ENCODE data around the gene SMURF1. TPM values are rescaled to one million over a fixed set of nuclear protein-coding genes. Genes with fewer than 3 reads are reported as not detected.

SMURF1 gene
- total RNA-seq, 1 donor from 2014 or later, result 9.0 TPM

DNA sequence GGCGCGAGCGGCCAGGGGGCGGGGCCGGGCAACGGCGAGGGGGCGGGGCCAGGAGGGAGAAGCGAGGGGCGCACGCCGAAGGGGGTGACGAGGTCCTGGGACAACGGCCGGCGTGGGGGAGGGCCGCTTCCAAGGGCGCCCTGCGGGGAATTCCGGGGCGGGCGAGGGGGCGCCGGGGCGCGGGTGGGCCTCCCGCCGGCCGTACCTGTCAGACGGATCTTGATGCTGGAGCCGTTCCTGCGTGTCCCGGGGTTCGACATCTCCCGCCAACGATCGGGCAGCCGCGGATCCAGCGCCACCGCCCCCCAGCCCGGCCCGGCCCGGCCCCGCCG is 421 bp downstream of the SMURF1 start:
- peak; percentile 3 for ATAC-seq (ENCODE audit: poor library complexity)
- intact Hi-C loops (cut with DNase I), result no loop called here

DNA sequence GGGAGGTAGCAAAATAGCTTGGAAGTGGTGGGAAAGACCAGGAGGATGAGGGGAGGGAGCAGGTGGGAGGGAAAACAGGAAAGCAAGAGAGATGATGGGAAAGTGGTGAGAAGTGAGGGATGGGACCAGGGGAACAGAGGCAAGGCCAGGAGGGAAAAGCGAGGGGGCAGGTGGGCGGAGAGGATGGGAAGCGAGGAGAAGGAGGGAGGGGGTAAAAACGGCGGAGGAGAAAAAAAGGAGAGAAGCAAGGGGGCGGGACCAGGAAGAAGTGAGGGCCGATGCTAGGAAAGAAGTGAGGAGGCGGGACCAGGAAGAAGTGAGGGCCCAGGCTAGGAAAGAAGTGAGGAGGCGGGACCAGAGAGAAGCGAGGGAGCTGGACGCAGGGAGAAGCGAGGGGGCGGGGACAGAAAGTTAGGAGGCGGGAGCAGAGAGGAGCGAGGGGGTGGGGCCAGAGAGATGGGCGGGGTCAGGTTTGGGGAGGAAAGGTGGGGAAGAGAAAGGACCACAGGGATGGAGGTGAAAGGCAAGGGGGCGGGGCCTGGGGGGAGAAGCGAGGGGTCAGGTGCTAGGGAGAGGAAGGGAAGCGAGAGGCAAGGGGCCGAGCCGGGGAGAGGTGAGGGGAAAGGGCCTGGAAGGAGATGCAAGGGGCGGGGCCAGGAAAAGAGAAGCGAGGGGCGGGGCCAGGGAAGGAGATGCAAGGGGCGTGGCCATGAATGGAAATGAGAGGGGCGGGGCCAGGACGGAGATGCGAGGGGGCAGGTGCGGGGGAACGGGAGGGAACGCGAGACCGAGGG is 984 bp downstream of the SMURF1 start:
- intact Hi-C loops (cut with DNase I), result no loop called here
- peak; percentile 83 for ATAC-seq (ENCODE audit: poor library complexity)
- DNase-seq, result peak; percentile 93

More for the DNA sequence above, 421 bp downstream of the SMURF1 start:
- DNase-seq, result no peak

GRCh38 chr7:99141841-99142726 is 1.8 kb downstream of the SMURF1 start:
- intact Hi-C loops (cut with DNase I), result no loop called here
- peak; percentile 65 for DNase-seq
- peak; percentile 62 for ATAC-seq (ENCODE audit: poor library complexity)

GRCh38 chr7:99141334-99141733 is 2.6 kb downstream of the SMURF1 start:
- ATAC-seq (ENCODE audit: poor library complexity) (no peak), DNase-seq (no peak)
- intact Hi-C loops (cut with DNase I), result no loop called here

GRCh38 chr7:99140813-99141212 is 3.1 kb downstream of the SMURF1 start:
- intact Hi-C loops (cut with DNase I), result no loop called here
- no peak for DNase-seq
- ATAC-seq (ENCODE audit: poor library complexity), result no peak

- no peak for DNase-seq
- no peak for ATAC-seq (ENCODE audit: poor library complexity)
- intact Hi-C loops (cut with DNase I), result no loop called here
Measured at GRCh38 chr7:99139036-99139435, 4.9 kb downstream of the SMURF1 start.

- no peak for ATAC-seq (ENCODE audit: poor library complexity)
- intact Hi-C loops (cut with DNase I), result no loop called here
- no peak for DNase-seq
Measured at GRCh38 chr7:99137411-99138180, 6.3 kb downstream of the SMURF1 start.

- intact Hi-C loops (cut with DNase I), result no loop called here
- DNase-seq (no peak), ATAC-seq (ENCODE audit: poor library complexity) (no peak)
Measured at GRCh38 chr7:99135938-99136337, 8.0 kb downstream of the SMURF1 start.

GRCh38 chr7:99133766-99134564 is 9.9 kb downstream of the SMURF1 start:
- ATAC-seq (ENCODE audit: poor library complexity), result no peak
- intact Hi-C loops (cut with DNase I), result no loop called here
- no peak for DNase-seq

- DNase-seq, result no peak
- intact Hi-C loops (cut with DNase I), result no loop called here
- no peak for ATAC-seq (ENCODE audit: poor library complexity)
Measured at GRCh38 chr7:99132595-99133321, 11.2 kb downstream of the SMURF1 start.

- no peak for ATAC-seq (ENCODE audit: poor library complexity)
- no peak for DNase-seq
- intact Hi-C loops (cut with DNase I), result no loop called here
Measured at GRCh38 chr7:99131290-99131689, 12.6 kb downstream of the SMURF1 start.

DNA sequence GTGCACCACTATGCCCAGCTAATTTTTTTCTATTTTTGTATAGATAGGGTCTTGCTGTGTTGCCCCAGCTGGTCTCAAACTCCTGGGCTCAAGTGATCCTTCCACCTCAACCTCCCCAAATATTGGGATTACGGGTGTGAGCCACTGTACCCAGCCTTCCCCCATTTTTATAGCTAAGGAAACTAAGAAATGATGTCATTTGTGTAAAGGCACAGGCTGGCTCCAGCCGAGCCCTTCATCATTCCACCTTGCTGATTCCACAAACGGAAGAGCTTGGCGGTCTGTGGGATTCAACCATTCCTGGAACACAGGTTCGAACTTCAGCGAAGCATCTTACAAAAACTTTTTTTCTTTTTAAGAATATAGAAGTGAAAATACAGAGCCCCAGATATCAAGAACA is 14.4 kb downstream of the SMURF1 start:
- ATAC-seq (ENCODE audit: poor library complexity) (no peak), DNase-seq (no peak)
- intact Hi-C loops (cut with DNase I), result no loop called here

DNA sequence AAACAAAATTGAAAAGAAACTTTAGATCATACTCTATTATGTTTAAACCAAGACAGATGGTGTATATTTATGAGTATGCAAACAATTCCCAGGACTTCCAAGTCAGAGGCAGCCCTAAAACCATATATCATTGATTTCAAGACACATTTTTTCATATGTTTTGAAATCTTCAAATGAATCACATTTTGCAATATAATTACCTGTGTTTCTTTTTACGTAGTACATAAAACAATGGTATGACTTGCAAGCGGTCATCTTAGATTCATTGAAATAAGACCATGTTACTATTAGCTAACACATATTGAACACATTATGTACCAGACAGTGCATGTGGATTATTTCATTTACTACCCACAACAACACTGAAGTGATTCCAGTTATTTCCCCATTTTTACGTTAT is 14.9 kb downstream of the SMURF1 start:
- ATAC-seq (ENCODE audit: poor library complexity), result no peak
- intact Hi-C loops (cut with DNase I), result no loop called here
- DNase-seq, result no peak

DNA sequence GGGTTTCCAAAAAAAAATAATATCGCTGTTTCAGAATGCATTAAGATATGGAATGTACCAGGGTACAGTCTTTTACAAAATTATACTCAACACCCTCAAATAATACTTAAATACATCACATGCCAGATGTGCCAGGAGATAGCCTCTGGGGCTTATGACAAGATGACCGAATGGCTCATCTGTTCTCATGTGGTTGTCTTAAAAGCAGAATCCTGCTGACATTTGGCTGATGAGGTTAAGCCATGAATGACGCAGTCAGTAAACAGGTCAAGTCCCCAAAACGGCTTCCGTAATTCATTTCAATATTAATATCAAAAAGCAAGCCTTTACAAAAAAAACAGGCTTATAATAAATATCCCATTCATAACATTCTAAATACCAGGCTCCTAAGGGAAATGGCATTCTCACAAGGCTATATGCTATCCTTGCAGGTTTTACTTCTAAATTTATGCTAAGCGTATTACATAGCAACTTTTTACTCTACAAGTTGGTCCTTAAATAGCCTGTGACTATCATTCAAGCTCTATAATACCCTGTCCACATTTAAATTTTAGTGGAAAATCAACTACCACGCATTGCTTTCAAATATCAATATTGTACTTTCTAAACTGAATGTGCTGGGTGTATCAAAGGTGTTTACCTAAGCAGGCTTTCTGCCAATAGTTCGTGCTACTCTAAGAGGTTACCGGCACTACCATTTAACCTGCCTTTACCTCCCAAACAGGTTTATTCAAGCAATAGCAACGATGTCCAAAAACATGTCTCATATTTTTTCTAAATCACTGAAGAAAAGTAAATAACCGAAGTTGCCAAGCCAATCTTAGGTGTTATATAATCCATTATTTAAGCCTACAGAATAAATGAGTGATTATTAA is 15.6 kb downstream of the SMURF1 start:
- intact Hi-C loops (cut with DNase I), result no loop called here
- ATAC-seq (ENCODE audit: poor library complexity) (no peak), DNase-seq (no peak)

DNA sequence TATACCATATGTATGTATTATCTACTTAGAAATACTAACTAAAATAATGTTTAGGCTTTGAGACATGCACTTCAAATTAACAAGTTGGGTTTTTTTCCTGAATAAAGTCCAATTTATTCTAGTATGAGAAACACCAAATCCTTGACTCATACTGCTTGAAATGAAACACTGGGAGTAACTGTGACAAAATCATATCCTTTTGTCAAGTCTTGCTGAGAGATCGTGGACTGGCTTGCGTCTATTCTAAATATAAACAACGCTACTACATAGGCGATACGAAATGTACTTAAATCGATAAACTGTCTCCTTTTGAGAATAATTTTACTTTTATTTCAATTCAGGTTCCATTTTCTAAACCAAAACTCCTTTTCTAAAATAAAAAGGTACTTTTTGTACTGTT is 16.3 kb downstream of the SMURF1 start:
- ATAC-seq (ENCODE audit: poor library complexity) (no peak), DNase-seq (no peak)
- intact Hi-C loops (cut with DNase I), result no loop called here

DNA sequence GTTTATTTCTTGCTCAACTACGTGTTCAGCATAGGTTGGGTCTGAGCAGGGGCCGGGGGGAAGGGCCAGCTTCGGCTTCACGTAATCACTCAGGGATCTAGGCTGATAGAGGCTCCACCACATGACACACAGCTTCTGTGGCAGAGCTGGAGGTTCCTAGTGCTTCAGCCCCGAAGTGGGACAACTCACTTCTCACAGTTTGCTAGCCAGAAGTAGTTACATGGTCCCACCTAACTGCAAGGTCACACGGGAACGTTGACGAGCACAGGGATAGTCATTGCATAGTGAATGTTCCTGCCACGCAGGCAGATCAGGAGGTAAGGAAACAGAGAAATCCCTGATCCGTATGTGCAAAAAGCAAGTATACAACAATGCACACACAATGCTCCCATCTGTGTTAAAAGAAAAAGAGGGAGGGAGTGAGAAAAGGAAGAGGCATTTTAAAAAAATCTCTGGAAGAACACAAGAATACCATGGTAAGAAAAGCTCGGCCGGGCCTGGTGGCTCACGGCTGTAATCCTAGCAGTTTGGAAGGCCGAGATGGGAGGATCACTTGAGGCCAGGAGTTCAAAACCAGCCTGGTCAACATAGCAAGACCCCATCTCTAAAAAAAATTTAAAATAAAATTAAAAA is 16.9 kb downstream of the SMURF1 start:
- no peak for DNase-seq
- intact Hi-C loops (cut with DNase I), result no loop called here
- peak; percentile 31 for ATAC-seq (ENCODE audit: poor library complexity)

DNA sequence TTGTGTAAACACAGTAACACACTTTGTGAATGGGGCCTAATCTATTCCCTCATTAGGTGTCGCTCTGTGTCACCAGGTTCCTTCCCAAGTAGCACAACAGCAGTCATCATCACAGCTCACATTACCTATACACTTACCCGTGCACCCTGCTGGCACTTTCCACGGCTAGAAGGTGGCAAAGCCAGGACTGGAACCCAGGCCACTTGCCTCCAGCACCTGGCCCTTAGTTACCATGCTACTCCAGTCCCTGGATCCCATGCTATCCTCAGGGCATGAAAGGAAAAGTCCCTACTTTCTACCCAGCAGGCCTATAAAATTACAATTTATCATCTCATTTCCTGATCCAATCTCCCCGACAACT is 18.4 kb downstream of the SMURF1 start:
- intact Hi-C loops (cut with DNase I), result no loop called here
- ATAC-seq (ENCODE audit: poor library complexity), result no peak
- DNase-seq, result no peak

Data from Right ventricle myocardium superior (tissue), 1 donor.